Naive B cell (primary cell): Measurements from ENCODE around the gene PLA2G6. TPM values are rescaled to one million over a fixed set of nuclear protein-coding genes. Genes with fewer than 3 reads are reported as not detected.
"Not testable (repeated sequence)": the region's sequence is repeated elsewhere in the genome, so short reads cannot be mapped to it uniquely, and the experiment has no call there.

Source experiments
- ATAC-seq, 2 donors: fragments of 150-1000 bp; cut with Tn5 transposase; 2 replicates each; pipeline ENCODE4 v1.10.0; 2021; ENCODE audit warnings: low read depth in 2 of 2, mild to moderate bottlenecking in 2 of 2, moderate library complexity in 2 of 2
- DNase-seq: peaks from one replicate; pipeline ENCODE4 v3.0.0; 2022
- H3K27ac Mint-ChIP-seq, 6 donors: one replicate each; pipeline ENCODE4 v1.8.0; 2020 to 2022; ENCODE audit warnings: mild to moderate bottlenecking in 6 of 6, mixed read lengths in 6 of 6, moderate library complexity in 5 of 6, inconsistent platforms in 2 of 6
- H3K27me3 Mint-ChIP-seq, 3 donors: one replicate each; pipeline ENCODE4 v1.8.0; 2021 to 2022; ENCODE audit warnings: mixed read lengths in 3 of 3, mild to moderate bottlenecking in 1 of 3
- H3K36me3 Mint-ChIP-seq, 2 donors: one replicate each; pipeline ENCODE4 v1.8.0; 2020 to 2022; ENCODE audit warnings: mixed read lengths in 2 of 2, inconsistent platforms in 1 of 2, mild to moderate bottlenecking in 1 of 2
- H3K4me1 Mint-ChIP-seq, 3 donors: one replicate each; pipeline ENCODE4 v1.8.0; 2020 to 2022; ENCODE audit warnings: mixed read lengths in 3 of 3, inconsistent platforms in 1 of 3, mild to moderate bottlenecking in 1 of 3, moderate library complexity in 1 of 3
- H3K4me3 Mint-ChIP-seq, 8 donors: one replicate each; pipeline ENCODE4 v1.8.0; 2020 to 2022; ENCODE audit warnings: mild to moderate bottlenecking in 8 of 8, mixed read lengths in 8 of 8, moderate library complexity in 8 of 8, inconsistent platforms in 2 of 8
- H3K9me3 Mint-ChIP-seq, 7 donors: one replicate each; pipeline ENCODE4 v1.8.0; 2020 to 2022; ENCODE audit warnings: mixed read lengths in 7 of 7, mild to moderate bottlenecking in 5 of 7, inconsistent platforms in 2 of 7, moderate library complexity in 1 of 7
- polyA plus RNA-seq, 6 donors: library from polyadenylated mRNA; unstranded; fragments of 300-500 nt; fragmentation: Illumina TruSeq; gene quantifications; one replicate each; pipeline ENCODE4 v1.2.3, GENCODE V29; 2021; ENCODE audit warnings: low read depth in 6 of 6

Gene PLA2G6
- polyA plus RNA-seq, 6 donors from 2014 or later: 2.7 to 7.6 (median 3.9) TPM; not detected in 1

GRCh38 chr22:38192475-38192863 is 10.8 kb upstream of the PLA2G6 start:
- DNase-seq: no peak
- Mint-ChIP-seq H3K27me3 (peaks cover 7 to 58% (median 48%) of the 10 kb centered on the region in 3 donors), H3K4me3 (no peak overlapping the region), H3K9me3 (no peaks in the 10 kb centered on the region), H3K4me1 (peaks cover 0 to 7% (median 0%) of the 10 kb centered on the region in 3 donors), H3K27ac (no peak overlapping the region), H3K36me3 (no peaks in the 10 kb centered on the region)
- no peak for ATAC-seq

GRCh38 chr22:38191731-38192474 is 10.3 kb upstream of the PLA2G6 start:
- no peaks in the 10 kb centered on the region for H3K36me3 Mint-ChIP-seq
- peaks cover 0 to 7% (median 0%) of the 10 kb centered on the region in 3 donors for H3K4me1 Mint-ChIP-seq
- ATAC-seq (no peak), DNase-seq (no peak)
- peaks cover 8 to 60% (median 53%) of the 10 kb centered on the region in 3 donors for H3K27me3 Mint-ChIP-seq
- no peaks in the 10 kb centered on the region for H3K9me3 Mint-ChIP-seq
- H3K27ac Mint-ChIP-seq: peak overlapping the region in 1 of 6 donors; percentile 83
- peak overlapping the region in 1 of 8 donors; percentile 11 for H3K4me3 Mint-ChIP-seq

- Mint-ChIP-seq H3K4me3 (no peak overlapping the region), H3K27me3 (peaks cover 15 to 66% (median 62%) of the 10 kb centered on the region in 3 donors), H3K27ac (no peak overlapping the region), H3K36me3 (no peaks in the 10 kb centered on the region), H3K9me3 (no peaks in the 10 kb centered on the region), H3K4me1 (peaks cover 0 to 7% (median 0%) of the 10 kb centered on the region in 3 donors)
- DNase-seq: no peak
- ATAC-seq: no peak
These were observed 9.4 kb upstream of the PLA2G6 start for GRCh38 chr22:38191055-38191454.

- Mint-ChIP-seq H3K36me3 (no peaks in the 10 kb centered on the region), H3K27me3 (peaks cover 15 to 65% (median 63%) of the 10 kb centered on the region in 3 donors), H3K9me3 (no peaks in the 10 kb centered on the region), H3K4me3 (no peak overlapping the region), H3K27ac (no peak overlapping the region), H3K4me1 (peaks cover 0 to 7% (median 0%) of the 10 kb centered on the region in 3 donors)
- ATAC-seq (no peak), DNase-seq (no peak)
These were observed 9.0 kb upstream of the PLA2G6 start for GRCh38 chr22:38190581-38190980.

GRCh38 chr22:38189104-38189503 is 7.5 kb upstream of the PLA2G6 start:
- no peak for ATAC-seq
- peak overlapping the region in 1 of 6 donors; percentile 33 for H3K27ac Mint-ChIP-seq
- no peak overlapping the region for H3K4me3 Mint-ChIP-seq
- peaks cover 0 to 3% (median 0%) of the 10 kb centered on the region in 3 donors for H3K4me1 Mint-ChIP-seq
- no peaks in the 10 kb centered on the region for H3K9me3 Mint-ChIP-seq
- H3K36me3 Mint-ChIP-seq: no peaks in the 10 kb centered on the region
- H3K27me3 Mint-ChIP-seq: peaks cover 15 to 59% (median 55%) of the 10 kb centered on the region in 3 donors
- no peak for DNase-seq

GRCh38 chr22:38187413-38188212 is 6.0 kb upstream of the PLA2G6 start:
- Mint-ChIP-seq H3K36me3 (no peaks in the 10 kb centered on the region), H3K27me3 (peaks cover 15 to 47% (median 42%) of the 10 kb centered on the region in 3 donors), H3K9me3 (no peaks in the 10 kb centered on the region), H3K27ac (peak overlapping the region in 1 of 6 donors; percentile 34), H3K4me3 (no peak overlapping the region), H3K4me1 (peaks cover 0 to 3% (median 0%) of the 10 kb centered on the region in 3 donors)
- no peak for ATAC-seq
- DNase-seq: no peak

GRCh38 chr22:38186429-38186828 is 4.8 kb upstream of the PLA2G6 start:
- DNase-seq: no peak
- Mint-ChIP-seq H3K4me3 (no peak overlapping the region), H3K36me3 (no peaks in the 10 kb centered on the region), H3K27me3 (peaks cover 8 to 35% (median 30%) of the 10 kb centered on the region in 3 donors), H3K27ac (no peak overlapping the region), H3K9me3 (no peaks in the 10 kb centered on the region), H3K4me1 (peaks cover 7 to 9% (median 8%) of the 10 kb centered on the region in 3 donors)
- no peak for ATAC-seq

- H3K27me3 Mint-ChIP-seq: peaks cover 8 to 30% (median 28%) of the 10 kb centered on the region in 3 donors
- no peaks in the 10 kb centered on the region for H3K36me3 Mint-ChIP-seq
- ATAC-seq: no peak
These were observed 3.2 kb upstream of the PLA2G6 start for GRCh38 chr22:38184788-38185187.

GRCh38 chr22:38180841-38181452 is 683 bp downstream of the PLA2G6 start:
- Mint-ChIP-seq H3K36me3 (no peaks in the 10 kb centered on the region), H3K27me3 (peaks cover 0 to 7% (median 0%) of the 10 kb centered on the region in 3 donors), H3K4me1 (peaks cover 31 to 46% (median 37%) of the 10 kb centered on the region in 3 donors), H3K4me3 (peak overlapping the region; percentile 84 to 97 (median 94)), H3K27ac (peak overlapping the region; percentile 84 to 95 (median 88)), H3K9me3 (no peaks in the 10 kb centered on the region)
- no peak for DNase-seq
- ATAC-seq: peak in 1 of 2 donors; percentile 15

More at GRCh38 chr22:38184788-38185187, 3.2 kb upstream of the PLA2G6 start:
- Mint-ChIP-seq H3K9me3 (no peaks in the 10 kb centered on the region), H3K27ac (no peak overlapping the region), H3K4me1 (peaks cover 24 to 26% (median 25%) of the 10 kb centered on the region in 3 donors), H3K4me3 (peak overlapping the region in 1 of 8 donors; percentile 66)
- DNase-seq: no peak

GRCh38 chr22:38178605-38178937 is 3.1 kb downstream of the PLA2G6 start:
- not testable (repeated sequence) for DNase-seq, H3K9me3 Mint-ChIP-seq, H3K27me3 Mint-ChIP-seq, H3K36me3 Mint-ChIP-seq, H3K27ac Mint-ChIP-seq, ATAC-seq
- peak overlapping the region in 1 of 8 donors; percentile 95 for H3K4me3 Mint-ChIP-seq
- H3K4me1 Mint-ChIP-seq: peaks cover 42 to 48% (median 44%) of the 10 kb centered on the region in 3 donors

- no peaks in the 10 kb centered on the region for H3K9me3 Mint-ChIP-seq
- no peaks in the 10 kb centered on the region for H3K27me3 Mint-ChIP-seq
- ATAC-seq (no peak), DNase-seq (no peak)
- H3K4me3 Mint-ChIP-seq: peak overlapping the region in 1 of 8 donors; percentile 44
- H3K27ac Mint-ChIP-seq: no peak overlapping the region
- no peaks in the 10 kb centered on the region for H3K36me3 Mint-ChIP-seq
- peaks cover 42 to 51% (median 46%) of the 10 kb centered on the region in 3 donors for H3K4me1 Mint-ChIP-seq
These were observed 3.6 kb downstream of the PLA2G6 start for GRCh38 chr22:38177926-38178604.

- H3K4me3 Mint-ChIP-seq: peak overlapping the region in 1 of 8 donors; percentile 44
- not testable (repeated sequence) for H3K36me3 Mint-ChIP-seq, DNase-seq, ATAC-seq, H3K9me3 Mint-ChIP-seq, H3K27ac Mint-ChIP-seq, H3K27me3 Mint-ChIP-seq
- H3K4me1 Mint-ChIP-seq: peaks cover 42 to 52% (median 50%) of the 10 kb centered on the region in 3 donors
These were observed 4.1 kb downstream of the PLA2G6 start for GRCh38 chr22:38177571-38177925.

- Mint-ChIP-seq H3K4me3 (no peak overlapping the region), H3K4me1 (peaks cover 41 to 50% (median 49%) of the 10 kb centered on the region in 3 donors), H3K27ac (peak overlapping the region in 2 of 6 donors; percentile 54 to 67), H3K36me3 (no peaks in the 10 kb centered on the region), H3K27me3 (no peaks in the 10 kb centered on the region), H3K9me3 (no peaks in the 10 kb centered on the region)
- DNase-seq (no peak), ATAC-seq (no peak)
These were observed 4.6 kb downstream of the PLA2G6 start for GRCh38 chr22:38177044-38177443.
